WTC11 (cell line): ENCODE results near the gene ABHD4. TPM values are rescaled to one million over a fixed set of nuclear protein-coding genes. Genes with fewer than 3 reads are reported as not detected.

Experiments
- ATAC-seq: fragments of 200-7000 bp; cut with Tn5 transposase; 2 replicates; pipeline ENCODE4 v1.10.0; 2021; ENCODE audit warnings: mild to moderate bottlenecking, moderate library complexity
- CTCF ChIA-PET: fragments of 300-600 bp; sonication (Branson Sonifier 250); formaldehyde crosslinking; loops from one replicate; lab custom pipeline; 2021; ENCODE audit warnings: antibody characterized with exemption; lab: Charles Lee
- POLR2A ChIA-PET: fragments of 350-600 bp; sonication (Branson Sonifier 250); formaldehyde crosslinking; loops from one replicate; lab custom pipeline; 2021; ENCODE audit warnings: antibody characterized with exemption; lab: Charles Lee
- DNase-seq: peaks from one replicate; pipeline ENCODE4 v3.0.0; 2021; ENCODE audit warnings: low spot score
- H3K27ac Mint-ChIP-seq: 2 replicates; pipeline ENCODE4 v1.8.0; 2021; ENCODE audit warnings: mixed read lengths
- H3K27me3 Mint-ChIP-seq: 2 replicates; pipeline ENCODE4 v1.8.0; 2021; ENCODE audit warnings: low read depth, mild to moderate bottlenecking, moderate library complexity, mixed read lengths
- H3K36me3 Mint-ChIP-seq: 2 replicates; pipeline ENCODE4 v1.8.0; 2021; ENCODE audit warnings: mixed read lengths
- H3K4me1 Mint-ChIP-seq: 2 replicates; pipeline ENCODE4 v1.8.0; 2022; ENCODE audit warnings: mixed read lengths
- H3K4me3 Mint-ChIP-seq: 2 replicates; pipeline ENCODE4 v1.8.0; 2021; ENCODE audit warnings: mild to moderate bottlenecking, moderate library complexity, mixed read lengths
- H3K9me3 Mint-ChIP-seq: 2 replicates; pipeline ENCODE4 v1.8.0; 2021; ENCODE audit warnings: mixed read lengths
- E2F4 ChIP-seq: sonication (generic); formaldehyde crosslinking; IDR thresholded peaks from 2 replicates; pipeline ENCODE4 v1.8.1; 2022; ENCODE audit warnings: low read depth, mild to moderate bottlenecking, moderate library complexity, missing genetic modification reagents, borderline replicate concordance
- ERG ChIP-seq: fragments of 250-450 bp; sonication (Bioruptor Pico); IDR thresholded peaks from 2 replicates; pipeline ENCODE4 v1.8.0; 2021; ENCODE audit warnings: mild to moderate bottlenecking
- ETV6 ChIP-seq: sonication (generic); formaldehyde crosslinking; IDR thresholded peaks from 2 replicates; pipeline ENCODE4 v1.8.1; 2022; ENCODE audit warnings: mild to moderate bottlenecking, missing genetic modification reagents
- FOXJ3 ChIP-seq: sonication (generic); formaldehyde crosslinking; IDR thresholded peaks from 2 replicates; pipeline ENCODE4 v1.9.0; 2021; ENCODE audit warnings: missing genetic modification reagents, mild to moderate bottlenecking, borderline replicate concordance
- GABPB1 ChIP-seq: sonication (generic); formaldehyde crosslinking; IDR thresholded peaks from 2 replicates; pipeline ENCODE4 v1.8.1; 2023; ENCODE audit warnings: mild to moderate bottlenecking, missing genetic modification reagents
- GRHL2 ChIP-seq: fragments of 250-450 bp; sonication (Bioruptor Pico); IDR thresholded peaks from 2 replicates; pipeline ENCODE4 v1.8.0; 2022; ENCODE audit warnings: mild to moderate bottlenecking, moderate library complexity; ENCODE audit not compliant: insufficient replicate concordance, severe bottlenecking
- KAT7 ChIP-seq: sonication (generic); formaldehyde crosslinking; IDR thresholded peaks from 2 replicates; pipeline ENCODE4 v1.8.1; 2023; ENCODE audit warnings: missing genetic modification reagents, mild to moderate bottlenecking, borderline replicate concordance
- MXD4 ChIP-seq: fragments of 250-450 bp; sonication (Bioruptor Pico); IDR thresholded peaks from 2 replicates; pipeline ENCODE4 v1.8.0; 2021; ENCODE audit warnings: mild to moderate bottlenecking, moderate library complexity, borderline replicate concordance
- NFE2L1 ChIP-seq: sonication (generic); formaldehyde crosslinking; IDR thresholded peaks from 2 replicates; pipeline ENCODE4 v1.8.1; 2023; ENCODE audit warnings: missing genetic modification reagents
- NR1H2 ChIP-seq: sonication (generic); formaldehyde crosslinking; IDR thresholded peaks from 2 replicates; pipeline ENCODE4 v1.9.0; 2021; ENCODE audit warnings: mild to moderate bottlenecking, moderate library complexity, missing genetic modification reagents
- NR3C1 ChIP-seq: sonication (generic); formaldehyde crosslinking; conservative IDR thresholded peaks from 2 replicates; pipeline ENCODE4 v1.8.1; 2023; ENCODE audit warnings: low read depth, mild to moderate bottlenecking, missing genetic modification reagents
- RELA ChIP-seq: sonication (generic); formaldehyde crosslinking; IDR thresholded peaks from 2 replicates; pipeline ENCODE4 v1.8.1; 2022; ENCODE audit warnings: missing genetic modification reagents, mild to moderate bottlenecking, borderline replicate concordance
- RORB ChIP-seq: fragments of 250-450 bp; sonication (Bioruptor Pico); IDR thresholded peaks from 2 replicates; pipeline ENCODE4 v1.9.0; 2021; ENCODE audit warnings: mild to moderate bottlenecking
- SMAD3 ChIP-seq: sonication (generic); formaldehyde crosslinking; IDR thresholded peaks from 2 replicates; pipeline ENCODE4 v1.8.0; 2022; ENCODE audit warnings: missing genetic modification reagents, mild to moderate bottlenecking, borderline replicate concordance
- USF1 ChIP-seq: sonication (generic); formaldehyde crosslinking; IDR thresholded peaks from 2 replicates; pipeline ENCODE4 v1.8.0; 2022; ENCODE audit warnings: mild to moderate bottlenecking, missing genetic modification reagents
- ZNF138 ChIP-seq: sonication (generic); formaldehyde crosslinking; conservative IDR thresholded peaks from 2 replicates; pipeline ENCODE4 v1.8.1; 2022; ENCODE audit warnings: mild to moderate bottlenecking, moderate library complexity, missing genetic modification reagents
- ZNF219 ChIP-seq: sonication (generic); formaldehyde crosslinking; IDR thresholded peaks from 2 replicates; pipeline ENCODE4 v1.8.0; 2023; ENCODE audit warnings: missing genetic modification reagents, mild to moderate bottlenecking, borderline replicate concordance
- ZNF263 ChIP-seq: sonication (generic); formaldehyde crosslinking; IDR thresholded peaks from 2 replicates; pipeline ENCODE4 v1.8.1; 2022; ENCODE audit warnings: low read depth, mild to moderate bottlenecking, moderate library complexity, missing genetic modification reagents
- ZNF317 ChIP-seq: sonication (generic); formaldehyde crosslinking; IDR thresholded peaks from 2 replicates; pipeline ENCODE4 v1.8.1; 2023; ENCODE audit warnings: low read depth, mild to moderate bottlenecking, moderate library complexity, missing genetic modification reagents, borderline replicate concordance
- ZNF425 ChIP-seq: fragments of 250-450 bp; sonication (Bioruptor Pico); conservative IDR thresholded peaks from 2 replicates; pipeline ENCODE4 v1.9.0; 2021; ENCODE audit warnings: mild to moderate bottlenecking
- total RNA-seq: library from RNA; stranded (reverse); gene quantifications from 3 replicates; pipeline ENCODE4 v1.2.3, GENCODE V29; 2021

ABHD4 gene
- total RNA-seq, 1 experiment from 2014 or later = 33.9 TPM

GRCh38 chr14:22567437-22567836, 30.7 kb upstream of the ABHD4 start:
- Mint-ChIP-seq H3K9me3 (no peaks in the 10 kb centered on the region), H3K4me1 (peaks cover 17% of the 10 kb centered on the region)
- no peak for ATAC-seq

GRCh38 chr14:22569106-22569736, 28.9 kb upstream of the ABHD4 start:
- Mint-ChIP-seq H3K36me3 (peaks cover 46% of the 10 kb centered on the region), H3K4me1 (peaks cover 17% of the 10 kb centered on the region), H3K4me3 (no peak overlapping the region), H3K27me3 (no peaks in the 10 kb centered on the region), H3K27ac (peak overlapping the region; percentile 81; the same call in 1 of the 2 replicates), H3K9me3 (no peaks in the 10 kb centered on the region)
- POLR2A ChIA-PET = no interaction called here
- DNase-seq = no peak
- TF ChIP-seq NR3C1 (CRISPR knock-in tag) = no peak
- no peak for TF ChIP-seq SMAD3 (CRISPR knock-in tag)
- TF ChIP-seq FOXJ3 (CRISPR knock-in tag) = no peak
- ATAC-seq = no peak
- CTCF ChIA-PET = interaction anchor here (1.0 to 5.3 kb wide), 19 partner anchors 9 to 331 kb away, joined by 4 to 117 read pairs (median 14); partner anchors contain the start of genes ABHD4, DAD1 and OXA1L

More at GRCh38 chr14:22567437-22567836, 30.7 kb upstream of the ABHD4 start:
- ChIA-PET POLR2A (no interaction called here), CTCF (interaction anchor here (1.2 kb wide), 1 partner anchor 9 kb away, joined by 3 read pairs; no protein-coding TSS in a partner anchor)
- peaks cover 32% of the 10 kb centered on the region for H3K36me3 Mint-ChIP-seq
- TF ChIP-seq USF1 (CRISPR knock-in tag) (no peak), ZNF138 (CRISPR knock-in tag) (no peak), ETV6 (CRISPR knock-in tag) (no peak), ZNF219 (CRISPR knock-in tag) (no peak), ZNF425 (CRISPR knock-in tag) (no peak), ZNF263 (CRISPR knock-in tag) (no peak), ZNF317 (CRISPR knock-in tag) (no peak), ERG (CRISPR knock-in tag) (no peak), RELA (no peak), MXD4 (CRISPR knock-in tag) (no peak), NR1H2 (CRISPR knock-in tag) (no peak), NFE2L1 (CRISPR knock-in tag) (no peak), NR3C1 (CRISPR knock-in tag) (no peak), SMAD3 (CRISPR knock-in tag) (no peak), GRHL2 (no peak), RORB (no peak), KAT7 (no peak), GABPB1 (CRISPR knock-in tag) (no peak), E2F4 (CRISPR knock-in tag) (no peak)
- H3K27me3 Mint-ChIP-seq = no peaks in the 10 kb centered on the region
- DNase-seq = no peak
- H3K4me3 Mint-ChIP-seq = no peak overlapping the region
- no peak overlapping the region for H3K27ac Mint-ChIP-seq
